H9 (cell line): Measurements from ENCODE around the gene LAIR2. TPM values are rescaled to one million over a fixed set of nuclear protein-coding genes. Genes with fewer than 3 reads are reported as not detected.

Source experiments
- DNase-seq: peaks from one replicate; pipeline ENCODE4 v3.0.0-alpha.2; 2017
- H2AFZ ChIP-seq: one replicate; pipeline ENCODE4 v1.6.1; 2013; ENCODE audit warnings: mild to moderate bottlenecking, low read length, control low read depth, moderate library complexity
- H2AK5ac ChIP-seq: 2 replicates; pipeline ENCODE4 v1.6.1; 2013; ENCODE audit warnings: low read length, control low read depth, mixed read lengths; ENCODE audit not compliant: insufficient read length
- H2BK120ac ChIP-seq: one replicate; pipeline ENCODE4 v1.6.1; 2013; ENCODE audit warnings: low read depth, mild to moderate bottlenecking, low read length, control low read depth, inconsistent platforms; ENCODE audit not compliant: poor library complexity, severe bottlenecking
- H2BK12ac ChIP-seq: 2 replicates; pipeline ENCODE4 v1.6.1; 2013; ENCODE audit warnings: low read length, control low read depth, mixed read lengths, low read depth; ENCODE audit not compliant: insufficient read length
- H2BK15ac ChIP-seq: 2 replicates; pipeline ENCODE4 v1.6.1; 2013; ENCODE audit warnings: low read depth, low read length, control low read depth
- H2BK20ac ChIP-seq: one replicate; pipeline ENCODE4 v1.6.1; 2013; ENCODE audit warnings: low read depth, mild to moderate bottlenecking, low read length, control low read depth, inconsistent platforms; ENCODE audit not compliant: poor library complexity, severe bottlenecking
- H2BK5ac ChIP-seq: 2 replicates; pipeline ENCODE4 v1.6.1; 2013; ENCODE audit warnings: low read length, control low read depth, mixed read lengths; ENCODE audit not compliant: insufficient read length
- H3K14ac ChIP-seq: 2 replicates; pipeline ENCODE4 v1.6.1; 2013; ENCODE audit warnings: low read length, control low read depth; ENCODE audit not compliant: insufficient read depth
- H3K18ac ChIP-seq: 2 replicates; pipeline ENCODE4 v1.6.1; 2013; ENCODE audit warnings: low read depth, mild to moderate bottlenecking, mixed read lengths, low read length, control low read depth; ENCODE audit not compliant: insufficient read length
- H3K23ac ChIP-seq: 2 replicates; pipeline ENCODE4 v1.6.1; 2013; ENCODE audit warnings: low read length, control low read depth, mixed read lengths, low read depth; ENCODE audit not compliant: insufficient read length
- H3K23me2 ChIP-seq: 2 replicates; pipeline ENCODE4 v1.6.1; 2013; ENCODE audit warnings: low read depth, mild to moderate bottlenecking, mixed read lengths, low read length, control low read depth; ENCODE audit not compliant: insufficient read length, poor library complexity, severe bottlenecking
- H3K27ac ChIP-seq: 2 replicates; pipeline ENCODE4 v1.5.1; 2013; ENCODE audit warnings: low read length, control low read depth, mixed read lengths, low read depth; ENCODE audit not compliant: insufficient read length
- H3K27me3 ChIP-seq: 2 replicates; pipeline ENCODE4 v1.6.1; 2013; ENCODE audit warnings: low read length, control low read depth, inconsistent platforms; ENCODE audit not compliant: insufficient read depth
- H3K4ac ChIP-seq: 2 replicates; pipeline ENCODE4 v1.6.1; 2013; ENCODE audit warnings: low read depth, mild to moderate bottlenecking, control low read depth, inconsistent platforms, low read length, moderate library complexity
- H3K4me1 ChIP-seq: 2 replicates; pipeline ENCODE4 v1.6.1; 2013; ENCODE audit warnings: low read length, control low read depth, inconsistent platforms; ENCODE audit not compliant: insufficient read depth
- H3K4me2 ChIP-seq: 2 replicates; pipeline ENCODE4 v1.6.1; 2013; ENCODE audit warnings: low read length, control low read depth, mixed read lengths; ENCODE audit not compliant: insufficient read length, insufficient read depth
- H3K56ac ChIP-seq: 2 replicates; pipeline ENCODE4 v1.6.1; 2013; ENCODE audit warnings: low read depth, mild to moderate bottlenecking, mixed read lengths, low read length, control low read depth; ENCODE audit not compliant: insufficient read length
- H3K79me1 ChIP-seq: 2 replicates; pipeline ENCODE4 v1.6.1; 2013; ENCODE audit warnings: low read depth, mild to moderate bottlenecking, moderate library complexity, low read length, control low read depth, inconsistent platforms; ENCODE audit not compliant: insufficient read depth, poor library complexity, severe bottlenecking
- H3K79me2 ChIP-seq: 2 replicates; pipeline ENCODE4 v1.6.1; 2013; ENCODE audit warnings: low read length, control low read depth, inconsistent platforms; ENCODE audit not compliant: insufficient read depth
- H3K9ac ChIP-seq: 2 replicates; pipeline ENCODE4 v1.6.1; 2013; ENCODE audit warnings: low read length, control low read depth, mixed read lengths; ENCODE audit not compliant: insufficient read length; ENCODE audit errors: extremely low read depth
- H3K9me3 ChIP-seq: one replicate; pipeline ENCODE4 v1.6.1; 2013; ENCODE audit warnings: low read depth, low read length, inconsistent platforms; ENCODE audit not compliant: control insufficient read depth
- H3T11ph ChIP-seq: one replicate; pipeline ENCODE4 v1.6.1; 2013; ENCODE audit warnings: mild to moderate bottlenecking, low read length, control low read depth, inconsistent platforms
- H4K20me1 ChIP-seq: one replicate; pipeline ENCODE4 v1.6.1; 2013; ENCODE audit not compliant: control insufficient read depth, insufficient read length, insufficient read depth
- H4K5ac ChIP-seq: 2 replicates; pipeline ENCODE4 v1.6.1; 2013; ENCODE audit warnings: low read depth, mild to moderate bottlenecking, mixed read lengths, low read length, control low read depth; ENCODE audit not compliant: insufficient read length
- H4K8ac ChIP-seq: replicated peaks from 2 replicates; pipeline ENCODE4 v1.6.1; 2013; ENCODE audit warnings: low read length, control low read depth, mixed read lengths, low read depth; ENCODE audit not compliant: insufficient read length
- H4K91ac ChIP-seq: 2 replicates; pipeline ENCODE4 v1.6.1; 2013; ENCODE audit warnings: low read depth, mild to moderate bottlenecking, moderate library complexity, mixed read lengths, low read length, control low read depth; ENCODE audit not compliant: insufficient read length
- H3K27ac Mint-ChIP-seq, 3 experiments: 2 replicates in 2 of 3; 3 replicates in 1 of 3; pipeline ENCODE4 v1.8.0; 2020 to 2021; ENCODE audit warnings: mixed read lengths in 3 of 3, mild to moderate bottlenecking in 1 of 3, moderate library complexity in 1 of 3
- H3K27me3 Mint-ChIP-seq: 2 replicates; pipeline ENCODE4 v1.8.0; 2021; ENCODE audit warnings: low read depth, mild to moderate bottlenecking, moderate library complexity, mixed read lengths
- H3K36me3 Mint-ChIP-seq, 3 experiments: 2 replicates in 2 of 3; 3 replicates in 1 of 3; pipeline ENCODE4 v1.8.0; 2020 to 2021; ENCODE audit warnings: low read depth in 3 of 3, mixed read lengths in 3 of 3; ENCODE audit not compliant: insufficient read depth in 1 of 3
- H3K4me1 Mint-ChIP-seq, 2 experiments: 2 replicates each; pipeline ENCODE4 v1.8.0; 2020; ENCODE audit warnings: mixed read lengths in 2 of 2
- H3K4me3 Mint-ChIP-seq, 2 experiments: 2 replicates in 1 of 2; 3 replicates in 1 of 2; pipeline ENCODE4 v1.8.0; 2020 to 2021; ENCODE audit warnings: mild to moderate bottlenecking in 2 of 2, mixed read lengths in 2 of 2, moderate library complexity in 1 of 2
- H3K9me3 Mint-ChIP-seq, 2 experiments: 2 replicates in 1 of 2; 3 replicates in 1 of 2; pipeline ENCODE4 v1.8.0; 2020; ENCODE audit warnings: mild to moderate bottlenecking in 2 of 2, mixed read lengths in 2 of 2, moderate library complexity in 1 of 2
- WGBS: extraction: QIAGEN DNeasy Blood & Tissue Kit; methylation state at CpG from one replicate; pipeline ENCODE4 v1.1.7; 2013; ENCODE audit warnings: missing lambda C conversion rate, low lambda C conversion rate, mixed read lengths; ENCODE audit not compliant: insufficient read length; ENCODE audit errors: extremely low coverage; 5-methylcytosine and 5-hydroxymethylcytosine counted together
- total RNA-seq: library from RNA; stranded (reverse); gene quantifications from 2 replicates; pipeline ENCODE4 v1.2.1, GENCODE V29; 2021
- TF ChIP-seq, protein P1 (sequence below): fragments of 200-600 bp; sonication (generic); conservative IDR thresholded peaks from 3 replicates; pipeline ENCODE4 v1.8.0; 2021; ENCODE audit warnings: antibody characterized with exemption, mild to moderate bottlenecking

LAIR2 gene
- total RNA-seq, 1 experiment from 2014 or later: not detected

DNA sequence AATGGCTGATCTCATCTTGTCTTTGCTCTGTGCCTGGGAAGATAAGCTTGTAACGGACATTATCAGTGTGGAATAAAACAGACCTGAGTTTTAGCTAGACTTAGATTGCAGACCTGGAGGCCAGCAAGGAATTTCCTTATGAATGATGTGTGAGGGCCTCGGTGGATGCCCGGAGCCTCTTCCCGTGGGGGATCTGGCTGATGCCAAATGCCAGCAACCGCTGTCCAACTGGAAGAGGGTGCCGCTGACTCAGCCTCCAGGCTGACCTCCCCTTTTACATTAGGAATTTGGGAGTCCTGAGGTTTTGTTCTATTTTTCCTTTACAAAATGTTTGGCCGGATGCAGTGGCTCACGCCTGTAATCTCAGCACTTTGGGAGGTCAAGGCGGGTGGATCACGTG, 51.4 kb downstream of the LAIR2 start:
- Histone ChIP-seq H3K79me1 (no peaks in the 10 kb centered on the region), H3T11ph (no peak overlapping the region), H4K91ac (no peak overlapping the region), H3K23me2 (no peaks in the 10 kb centered on the region), H3K18ac (no peak overlapping the region), H2BK120ac (no peak overlapping the region), H2BK12ac (no peak overlapping the region), H2BK5ac (no peak overlapping the region), H3K4ac (no peak overlapping the region), H3K79me2 (no peaks in the 10 kb centered on the region), H3K9me3 (peaks cover 85% of the 10 kb centered on the region), H3K9ac (no peak overlapping the region), H2AK5ac (no peak overlapping the region), H3K4me1 (no peaks in the 10 kb centered on the region), H3K56ac (no peak overlapping the region), H3K23ac (no peak overlapping the region), H3K27ac (no peak overlapping the region), H3K27me3 (no peaks in the 10 kb centered on the region), H4K20me1 (no peaks in the 10 kb centered on the region), H2BK20ac (no peak overlapping the region), H3K14ac (no peak overlapping the region), H2AFZ (no peak overlapping the region), H4K8ac (no peak overlapping the region), H3K4me2 (no peak overlapping the region), H4K5ac (no peak overlapping the region), H2BK15ac (no peak overlapping the region)
- H3K4me1 Mint-ChIP-seq: no peaks in the 10 kb centered on the region
- TF ChIP-seq, protein P1, sequence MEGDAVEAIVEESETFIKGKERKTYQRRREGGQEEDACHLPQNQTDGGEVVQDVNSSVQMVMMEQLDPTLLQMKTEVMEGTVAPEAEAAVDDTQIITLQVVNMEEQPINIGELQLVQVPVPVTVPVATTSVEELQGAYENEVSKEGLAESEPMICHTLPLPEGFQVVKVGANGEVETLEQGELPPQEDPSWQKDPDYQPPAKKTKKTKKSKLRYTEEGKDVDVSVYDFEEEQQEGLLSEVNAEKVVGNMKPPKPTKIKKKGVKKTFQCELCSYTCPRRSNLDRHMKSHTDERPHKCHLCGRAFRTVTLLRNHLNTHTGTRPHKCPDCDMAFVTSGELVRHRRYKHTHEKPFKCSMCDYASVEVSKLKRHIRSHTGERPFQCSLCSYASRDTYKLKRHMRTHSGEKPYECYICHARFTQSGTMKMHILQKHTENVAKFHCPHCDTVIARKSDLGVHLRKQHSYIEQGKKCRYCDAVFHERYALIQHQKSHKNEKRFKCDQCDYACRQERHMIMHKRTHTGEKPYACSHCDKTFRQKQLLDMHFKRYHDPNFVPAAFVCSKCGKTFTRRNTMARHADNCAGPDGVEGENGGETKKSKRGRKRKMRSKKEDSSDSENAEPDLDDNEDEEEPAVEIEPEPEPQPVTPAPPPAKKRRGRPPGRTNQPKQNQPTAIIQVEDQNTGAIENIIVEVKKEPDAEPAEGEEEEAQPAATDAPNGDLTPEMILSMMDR: no peak
- peaks cover 11 to 28% (median 15%) of the 10 kb centered on the region in 3 experiments for H3K36me3 Mint-ChIP-seq
- no CpG with 5 or more reads among the region's 10 CpGs for WGBS
- H3K9me3 Mint-ChIP-seq: peaks cover 82 to 89% of the 10 kb centered on the region in 2 experiments
- peaks cover 2% of the 10 kb centered on the region; the same call in 1 of the 2 replicates for H3K27me3 Mint-ChIP-seq
- no peak overlapping the region for H3K4me3 Mint-ChIP-seq
- H3K27ac Mint-ChIP-seq: no peak overlapping the region
- DNase-seq: no peak
